ENCODE data around the gene JRKL. TPM values are rescaled to one million over a fixed set of nuclear protein-coding genes. Genes with fewer than 3 reads are reported as not detected.
"Not testable (repeated sequence)": the region's sequence is repeated elsewhere in the genome, so short reads cannot be mapped to it uniquely, and the experiment has no call there.

The JRKL gene
- total and polyA plus RNA-seq, 2 of the 13 experiments (the other 11 are each of a cell fraction or from before 2014, with no cell fraction given), result 3.2 to 4.5 TPM

DNA sequence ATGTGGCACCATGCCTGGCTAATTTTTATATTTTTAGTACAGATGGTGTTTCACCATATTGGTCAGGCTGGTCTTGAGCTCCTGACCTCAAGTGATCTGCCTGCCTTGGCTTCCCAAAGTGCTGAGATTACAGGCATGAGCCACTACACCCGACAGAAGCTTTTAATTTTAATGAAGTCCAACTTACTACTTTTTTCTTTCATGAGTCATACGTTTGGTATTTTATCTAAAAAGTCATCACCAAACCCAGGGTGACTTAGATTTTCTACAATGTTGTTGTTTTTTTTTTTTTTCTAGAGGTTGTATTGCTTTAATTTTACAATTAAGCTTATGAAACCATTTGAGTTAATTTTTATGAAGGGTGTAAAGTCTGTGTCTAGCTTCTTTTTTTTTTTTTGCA, 34.9 kb downstream of the JRKL start (continued):
- TF ChIP-seq ZNF407 (CRISPR knock-in tag; IDR thresholded peaks at IDR 0.05; ENCODE audit: not compliant biosample characterization) (no peak), ZC3H4 (CRISPR knock-in tag; IDR thresholded peaks at IDR 0.05; ENCODE audit: borderline replicate concordance) (no peak)

GRCh38 chr11:96430668-96431067, 40.9 kb downstream of the JRKL start:
- FAIRE-seq, result no peak
- ChIA-PET POLR2A (no interaction called here), CTCF (ENCODE audit: low intra/inter-chr PET ratio, low total read pairs) (no interaction called here)
- no TSS peak for BruUV-seq (replicated peaks)
- H3K9ac ChIP-seq (ENCODE audit: insufficient read depth, low read depth, low read length), result no peak overlapping the region
- no peak overlapping the region for H3K27ac ChIP-seq (ENCODE audit: extremely low read length, insufficient read depth, low read length)
- intact Hi-C loops (cut with micrococcal nuclease; ENCODE audit: unreplicated experiment) (no loop called here), in situ Hi-C loops (cut with HindIII; ENCODE audit: extremely low pct_ligation_motif_present, low pct_unique_long_range_greater_than_20kb) (no loop called here)
- H2AFZ ChIP-seq (ENCODE audit: low read length), result no peak overlapping the region
- no peaks in the 10 kb centered on the region for H3K79me2 ChIP-seq (ENCODE audit: insufficient read depth, low read length)
- H3K4me1 ChIP-seq (ENCODE audit: insufficient read depth, low read length), result no peaks in the 10 kb centered on the region; the same call in 1 of the 2 replicates
- DNase-seq (ENCODE audit: low spot score), result no peak
- H4K20me1 ChIP-seq (ENCODE audit: insufficient read depth, low read length), result no peaks in the 10 kb centered on the region
- H3K9me3 ChIP-seq (ENCODE audit: low read length), result no peaks in the 10 kb centered on the region
- 0% methylated on average over 3 of the region's 3 CpGs for WGBS (ENCODE audit: low lambda C conversion rate)
- H3K36me3 ChIP-seq (replicated peaks in 1 of 2; ENCODE audit: control insufficient read depth in 1 of 2, insufficient read depth in 2 of 2, low read length in 2 of 2), result no peaks in the 10 kb centered on the region
- no peak overlapping the region for H3K4me3 ChIP-seq (replicated peaks in 1 of 3; ENCODE audit: insufficient read depth in 1 of 3, low read depth in 2 of 3, low read length in 3 of 3)
- no peak for TF ChIP-seq CBFB (CRISPR knock-in tag; IDR thresholded peaks at IDR 0.05)
- TF ChIP-seq ZNF33A (CRISPR knock-in tag; IDR thresholded peaks at IDR 0.05; ENCODE audit: borderline replicate concordance), result no peak
- TF ChIP-seq MEIS1 (CRISPR knock-in tag; IDR thresholded peaks at IDR 0.05; ENCODE audit: borderline replicate concordance), result no peak
- TF ChIP-seq KDM3A (CRISPR knock-in tag; IDR thresholded peaks at IDR 0.05; ENCODE audit: low read depth), result no peak
- H3K4me2 ChIP-seq (ENCODE audit: low read depth, low read length), result no peak overlapping the region
- H3K27me3 ChIP-seq (ENCODE audit: control insufficient read depth in 1 of 2, insufficient read depth in 2 of 2, low read length in 2 of 2), result 0 out of 5 replicates have a peak, but pooled peaks cover 0 to 3% of the 10 kb centered on the region in 2 experiments
- no peak for ATAC-seq

DNA sequence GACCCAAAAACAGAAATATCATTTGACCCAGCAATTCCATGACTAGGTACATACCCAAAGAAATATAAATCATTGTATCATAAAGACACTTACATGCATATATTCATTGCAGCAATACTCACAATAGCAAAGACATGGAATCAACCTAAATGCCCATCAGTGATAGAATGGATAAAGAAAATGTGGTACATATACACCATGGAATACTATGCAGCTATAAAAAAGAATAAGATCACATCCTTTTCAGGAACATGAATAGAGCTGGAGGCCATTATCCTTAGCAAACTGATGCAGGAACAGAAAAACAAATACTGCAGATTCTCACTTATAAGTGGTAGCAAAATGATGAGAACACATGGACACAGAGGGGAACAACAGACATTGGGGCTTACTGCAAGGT, 42.8 kb downstream of the JRKL start:
- H3K4me1 ChIP-seq (ENCODE audit: insufficient read depth, low read length); H3K4me3 ChIP-seq (replicated peaks in 1 of 3; ENCODE audit: insufficient read depth in 1 of 3, low read depth in 2 of 3, low read length in 3 of 3); H3K27me3 ChIP-seq (ENCODE audit: control insufficient read depth in 1 of 2, insufficient read depth in 2 of 2, low read length in 2 of 2); in situ Hi-C loops (cut with HindIII; ENCODE audit: extremely low pct_ligation_motif_present, low pct_unique_long_range_greater_than_20kb); CTCF ChIA-PET (ENCODE audit: low intra/inter-chr PET ratio, low total read pairs); H3K27ac ChIP-seq (ENCODE audit: extremely low read length, insufficient read depth, low read length); intact Hi-C loops (cut with micrococcal nuclease; ENCODE audit: unreplicated experiment); H3K4me2 ChIP-seq (ENCODE audit: low read depth, low read length); FAIRE-seq; H4K20me1 ChIP-seq (ENCODE audit: insufficient read depth, low read length); H2AFZ ChIP-seq (ENCODE audit: low read length); ATAC-seq; POLR2A ChIA-PET; BruUV-seq (replicated peaks); DNase-seq (ENCODE audit: low spot score); H3K9ac ChIP-seq (ENCODE audit: insufficient read depth, low read depth, low read length); H3K79me2 ChIP-seq (ENCODE audit: insufficient read depth, low read length); H3K36me3 ChIP-seq (replicated peaks in 1 of 2; ENCODE audit: control insufficient read depth in 1 of 2, insufficient read depth in 2 of 2, low read length in 2 of 2); H3K9me3 ChIP-seq (ENCODE audit: low read length): not testable (repeated sequence)

Data from HepG2 (cell line).